NCI-H510A (cell line): ENCODE results near the gene PERM1.
"Not testable (repeated sequence)": the region's sequence is repeated elsewhere in the genome, so short reads cannot be mapped to it uniquely, and the experiment has no call there.

ENCODE experiments used
- DNase-seq: peaks from one replicate; lab custom pipeline; 2025; lab: John Stamatoyannopoulos, UW

Gene PERM1

DNA sequence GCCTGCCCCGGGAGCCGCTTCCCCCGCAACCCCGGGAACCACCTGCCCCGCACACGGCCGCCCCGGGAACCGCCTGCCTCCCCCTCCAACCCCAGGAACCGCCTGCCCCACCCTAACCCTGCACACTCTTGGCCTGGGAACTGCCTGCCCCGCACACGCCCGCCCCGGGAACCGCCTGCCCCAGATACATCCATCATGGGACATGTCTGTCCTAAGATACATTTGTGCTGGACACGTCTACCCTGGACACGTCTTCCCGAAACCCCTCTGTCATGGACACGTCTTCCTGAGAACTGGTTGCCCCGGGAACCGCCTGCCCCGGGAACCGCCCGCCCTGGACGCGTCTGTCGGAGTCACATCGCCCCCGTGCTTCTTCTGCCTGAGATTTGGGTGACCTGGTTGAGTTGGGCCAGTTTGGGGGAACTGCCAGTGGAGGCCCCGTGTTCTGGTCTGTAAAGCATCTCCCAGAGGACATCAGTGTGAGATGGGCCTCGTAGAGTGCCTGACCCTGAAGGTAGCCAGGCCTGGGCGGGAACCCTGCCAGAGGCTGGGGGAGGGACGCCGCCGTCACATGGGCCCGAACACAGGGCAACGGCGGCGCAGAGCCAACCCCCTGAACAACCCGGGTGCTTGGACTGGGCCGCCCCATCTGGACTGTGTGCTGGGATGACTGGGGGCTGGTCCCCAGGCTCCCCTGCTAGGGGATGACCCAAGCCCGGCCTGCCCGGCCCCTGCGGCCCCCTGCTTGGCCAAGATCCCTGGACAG, 3.6 kb downstream of the PERM1 start:
- no peak for DNase-seq

DNA sequence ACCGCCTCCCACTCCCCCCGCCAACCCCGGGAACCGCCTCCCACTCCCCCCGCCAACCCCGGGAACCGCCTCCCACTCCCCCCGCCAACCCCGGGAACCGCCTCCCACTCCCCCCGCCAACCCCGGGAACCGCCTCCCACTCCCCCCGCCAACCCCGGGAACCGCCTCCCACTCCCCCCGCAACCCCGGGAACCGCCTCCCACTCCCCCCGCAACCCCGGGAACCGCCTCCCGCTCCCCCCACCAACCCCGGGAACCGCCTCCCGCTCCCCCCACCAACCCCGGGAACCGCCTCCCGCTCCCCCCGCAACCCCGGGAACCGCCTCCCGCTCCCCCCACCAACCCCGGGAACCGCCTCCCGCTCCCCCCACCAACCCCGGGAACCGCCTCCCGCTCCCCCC, 5.1 kb downstream of the PERM1 start:
- DNase-seq: not testable (repeated sequence)

DNA sequence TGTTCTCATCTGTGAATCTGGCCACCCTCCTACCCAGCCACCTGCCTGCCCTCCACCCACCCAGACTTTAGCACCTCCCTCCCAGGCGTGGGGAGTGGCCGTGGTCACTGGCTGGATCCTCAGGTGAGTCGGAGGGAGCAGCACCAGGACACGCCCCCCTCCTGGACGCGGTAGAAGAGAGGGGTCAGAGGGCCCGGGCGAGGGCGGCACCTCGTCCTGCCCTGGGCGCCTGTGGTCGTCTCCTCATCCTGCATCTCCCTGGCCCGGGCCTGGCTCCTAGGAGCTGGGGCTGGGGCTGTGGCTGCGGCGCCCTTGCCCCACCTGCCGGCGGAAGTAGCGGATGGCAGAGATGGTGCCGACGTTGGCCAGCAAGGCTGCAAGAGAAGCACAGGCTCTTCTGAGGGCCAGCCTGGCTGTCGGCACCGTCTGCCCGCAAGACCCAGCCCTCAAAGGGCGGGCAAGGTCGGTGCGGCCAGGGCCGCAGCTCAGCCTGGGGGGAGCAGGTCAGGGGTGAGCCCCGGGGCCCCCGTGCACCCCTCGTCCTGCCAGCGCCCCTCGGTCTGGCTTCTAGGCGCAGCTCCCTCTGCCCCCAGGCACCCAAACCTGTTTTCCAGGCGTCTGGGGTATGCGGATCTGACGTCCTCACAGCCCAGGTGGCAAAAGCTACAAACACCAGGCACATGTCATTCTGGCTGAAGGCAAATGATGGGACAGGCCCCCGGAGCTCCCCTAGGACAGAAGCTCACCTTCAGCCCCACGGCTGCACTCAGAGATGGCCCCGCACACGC, 5.8 kb downstream of the PERM1 start:
- DNase-seq: peak; percentile 81

DNA sequence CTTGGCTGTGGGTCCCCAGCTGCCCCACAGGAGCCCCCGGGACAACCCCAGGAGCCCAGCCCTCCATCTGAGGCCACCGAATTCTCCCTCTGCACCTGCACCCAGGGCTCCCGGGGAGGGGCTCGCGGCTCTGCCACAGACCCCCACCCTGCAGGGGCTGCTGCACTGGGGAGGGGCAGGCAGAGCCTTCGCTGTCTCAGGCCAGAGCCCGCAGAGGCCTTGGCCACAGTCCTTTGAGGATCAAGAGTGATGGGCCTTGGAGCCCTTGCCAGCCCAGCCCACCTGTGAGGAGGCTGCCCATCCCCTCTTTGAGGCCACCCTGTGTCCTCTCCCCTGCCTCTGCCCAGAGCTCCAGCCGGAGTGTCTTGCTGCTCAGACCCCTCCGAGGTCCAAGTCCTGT, 6.5 kb downstream of the PERM1 start:
- DNase-seq: no peak

DNA sequence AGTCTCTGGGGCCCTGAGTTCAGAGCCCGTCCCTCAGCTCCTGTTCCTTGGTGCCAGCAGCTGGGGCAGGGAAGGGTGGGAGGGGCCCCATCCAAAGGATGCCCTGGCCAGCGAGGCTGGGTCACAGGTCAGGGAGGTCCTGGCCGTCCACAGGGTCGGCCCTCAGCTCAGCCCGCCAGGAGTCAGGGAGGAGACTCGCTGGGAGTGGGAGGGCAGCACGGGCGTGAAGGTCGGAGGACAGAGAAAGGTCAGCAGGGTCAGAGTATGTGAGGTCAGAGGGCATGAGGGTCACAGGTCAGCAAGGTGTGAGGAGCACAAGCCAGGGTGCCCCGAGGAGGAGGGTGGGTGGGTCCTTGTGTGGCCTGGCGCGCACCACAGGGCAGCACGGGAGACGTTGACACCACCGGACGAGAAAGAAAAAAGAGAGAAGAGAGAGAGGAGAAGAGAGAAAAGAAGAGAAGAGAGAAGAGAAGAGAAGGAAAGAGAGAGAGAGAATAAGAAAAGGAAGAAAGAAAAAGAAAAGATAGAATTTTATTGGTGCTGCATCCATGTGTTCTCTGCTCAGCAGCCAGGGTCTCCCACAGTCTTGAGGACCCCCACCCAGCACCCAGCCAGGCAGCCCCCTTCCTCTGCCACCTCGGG, 7.1 kb downstream of the PERM1 start:
- no peak for DNase-seq

DNA sequence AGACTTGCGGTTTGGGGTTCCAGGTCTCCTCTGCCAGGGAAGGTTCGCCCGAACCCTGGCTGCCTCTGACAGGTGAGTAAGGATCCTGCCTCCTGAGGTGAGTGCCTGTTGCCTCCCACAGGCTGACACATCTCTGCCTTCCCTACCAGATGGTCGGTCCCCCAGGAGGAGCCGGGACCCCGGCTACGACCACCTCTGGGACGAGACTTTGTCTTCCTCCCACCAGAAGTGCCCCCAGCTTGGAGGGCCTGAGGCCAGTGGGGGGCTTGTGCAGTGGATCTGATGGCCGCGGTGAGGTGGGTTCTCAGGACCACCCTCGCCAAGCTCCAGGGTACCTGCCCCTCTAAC, 7.6 kb downstream of the PERM1 start:
- DNase-seq: no peak

DNA sequence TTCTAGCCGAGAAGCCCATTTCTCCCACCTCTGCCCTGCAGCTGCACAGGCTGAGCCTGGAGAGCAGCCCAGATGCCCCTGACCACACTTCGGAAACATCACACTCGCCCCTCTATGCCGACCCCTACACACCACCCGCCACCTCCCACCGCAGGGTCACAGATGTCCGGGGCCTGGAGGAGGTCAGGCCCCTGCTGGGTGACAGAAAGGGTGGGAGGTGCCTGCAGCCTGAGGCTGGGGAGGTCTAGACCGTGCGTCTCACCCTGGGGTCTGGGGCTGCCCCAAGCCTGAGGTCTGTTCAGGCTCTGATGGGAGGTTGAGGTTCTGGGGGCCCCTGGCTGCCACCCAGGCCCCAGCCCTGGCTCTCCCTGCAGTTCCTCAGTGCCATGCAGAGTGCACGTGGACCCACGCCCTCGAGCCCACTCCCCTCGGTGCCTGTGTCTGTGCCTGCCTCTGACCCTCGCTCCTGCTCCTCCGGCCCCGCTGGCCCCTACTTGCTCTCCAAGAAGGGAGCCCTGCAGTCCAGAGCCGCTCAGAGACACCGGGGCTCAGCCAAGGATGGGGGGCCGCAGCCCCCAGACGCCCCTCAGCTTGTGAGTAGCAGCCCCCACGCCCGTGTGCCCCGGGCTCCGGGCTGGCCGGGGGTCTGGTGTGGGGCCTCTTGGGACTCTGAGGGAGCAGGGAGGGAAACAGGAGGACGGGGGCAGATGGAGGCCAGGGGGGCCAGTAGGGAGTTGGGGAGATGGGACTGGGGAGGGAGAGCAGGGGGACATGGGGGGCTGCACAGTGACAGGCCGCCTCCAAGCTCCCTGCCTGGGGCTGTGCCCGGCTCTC, 8.2 kb downstream of the PERM1 start:
- no peak for DNase-seq

DNA sequence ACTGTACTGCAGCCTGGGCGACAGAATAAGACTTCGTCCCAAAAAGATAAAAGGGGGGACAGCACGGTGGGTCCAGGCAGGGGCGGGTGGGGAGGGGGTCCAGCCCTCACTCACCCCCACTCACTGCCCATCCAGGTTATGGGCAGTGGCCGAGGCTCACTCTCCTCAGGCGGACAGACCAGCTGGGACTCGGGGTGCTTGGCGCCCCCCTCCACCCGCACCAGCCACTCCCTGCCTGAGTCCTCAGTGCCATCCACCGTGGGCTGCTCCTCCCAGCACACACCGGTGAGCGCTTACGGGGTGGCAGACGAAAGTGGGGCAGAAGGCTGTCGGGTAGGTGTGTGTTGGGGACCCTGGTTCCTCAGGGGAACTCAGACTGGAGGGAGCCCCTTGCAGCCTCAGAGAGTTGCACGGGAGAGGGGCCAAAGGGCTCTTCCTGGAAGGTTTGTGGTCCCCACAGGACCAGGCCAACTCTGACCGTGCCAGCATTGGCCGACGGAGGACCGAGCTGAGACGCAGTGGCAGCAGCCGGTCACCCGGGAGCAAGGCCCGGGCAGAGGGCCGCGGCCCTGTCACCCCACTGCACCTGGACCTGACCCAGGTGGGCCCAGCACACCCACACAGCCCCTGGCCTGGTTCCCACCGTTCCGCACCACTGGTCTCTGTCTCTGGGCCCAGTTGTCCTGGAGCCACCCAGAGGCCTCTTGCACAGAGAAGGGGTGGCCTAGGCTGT, 9.0 kb downstream of the PERM1 start:
- no peak for DNase-seq

DNA sequence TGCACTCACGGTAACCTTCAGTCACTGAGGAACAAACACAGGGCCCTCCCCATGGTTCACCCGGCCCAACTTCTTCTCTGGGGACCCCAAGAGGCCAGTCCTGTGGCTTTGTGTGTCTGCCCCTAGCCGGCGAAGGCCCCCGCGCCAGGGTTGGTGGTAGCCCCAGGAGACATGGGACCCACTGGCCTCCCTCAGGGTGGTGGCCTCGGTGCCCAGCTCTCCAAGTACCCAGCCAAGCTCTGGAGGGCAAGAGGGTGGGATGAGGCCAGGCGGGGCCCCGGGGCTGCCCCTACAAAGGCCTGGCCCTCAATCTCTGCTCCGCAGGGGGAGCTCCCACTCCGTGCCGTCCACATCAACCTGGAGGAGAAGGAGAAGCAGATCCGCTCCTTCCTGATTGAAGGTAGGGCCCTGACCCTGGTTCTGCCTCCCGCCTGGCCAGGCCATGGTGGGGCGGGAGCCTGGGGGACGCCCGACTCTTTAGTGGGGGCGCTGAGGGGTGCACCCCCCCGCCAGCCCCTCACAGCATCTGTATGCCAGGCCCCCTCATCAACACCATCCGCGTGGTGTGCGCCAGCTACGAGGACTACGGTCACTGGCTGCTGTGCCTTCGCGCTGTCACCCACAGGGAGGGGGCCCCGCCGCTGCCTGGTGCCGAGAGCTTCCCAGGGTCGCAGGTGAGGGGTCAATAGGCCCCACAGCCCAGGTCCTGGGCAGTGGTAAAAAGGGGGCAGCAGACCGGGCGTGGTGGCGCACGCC, 10.0 kb downstream of the PERM1 start:
- DNase-seq: no peak

DNA sequence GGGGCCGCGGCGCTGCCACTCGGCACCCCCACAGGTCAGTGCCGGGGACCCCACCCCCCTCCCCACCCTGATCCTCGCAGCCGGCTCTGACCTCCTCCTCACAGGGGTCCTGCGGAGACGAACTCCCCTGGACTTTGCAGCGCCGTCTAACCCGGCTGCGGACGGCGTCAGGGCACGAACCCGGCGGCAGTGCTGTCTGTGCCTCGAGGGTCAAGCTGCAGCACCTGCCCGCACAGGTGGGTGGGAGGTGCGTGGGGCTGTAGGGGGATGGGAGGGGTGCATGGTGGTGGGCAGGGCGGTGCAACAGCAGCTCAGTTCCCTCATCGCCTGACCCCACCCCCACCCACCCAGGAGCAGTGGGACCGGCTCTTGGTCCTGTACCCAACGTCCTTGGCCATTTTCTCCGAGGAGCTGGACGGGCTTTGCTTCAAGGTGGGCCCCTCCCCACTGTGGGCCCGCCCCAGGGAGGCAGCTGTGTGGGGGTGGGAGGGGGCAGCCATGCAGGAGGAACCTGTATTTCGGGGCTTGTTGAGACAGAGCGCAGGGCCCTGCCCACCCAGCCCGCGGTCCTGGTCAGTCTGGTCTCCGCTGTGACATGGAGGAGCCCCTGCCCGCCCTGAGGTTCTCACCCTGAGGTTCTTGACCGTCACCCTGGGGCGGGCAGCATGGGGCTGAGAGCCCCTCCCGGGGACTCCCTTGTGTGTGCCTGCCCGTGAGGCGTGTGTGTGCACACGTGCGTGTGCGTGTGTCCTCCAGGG, 10.7 kb downstream of the PERM1 start:
- DNase-seq: no peak

DNA sequence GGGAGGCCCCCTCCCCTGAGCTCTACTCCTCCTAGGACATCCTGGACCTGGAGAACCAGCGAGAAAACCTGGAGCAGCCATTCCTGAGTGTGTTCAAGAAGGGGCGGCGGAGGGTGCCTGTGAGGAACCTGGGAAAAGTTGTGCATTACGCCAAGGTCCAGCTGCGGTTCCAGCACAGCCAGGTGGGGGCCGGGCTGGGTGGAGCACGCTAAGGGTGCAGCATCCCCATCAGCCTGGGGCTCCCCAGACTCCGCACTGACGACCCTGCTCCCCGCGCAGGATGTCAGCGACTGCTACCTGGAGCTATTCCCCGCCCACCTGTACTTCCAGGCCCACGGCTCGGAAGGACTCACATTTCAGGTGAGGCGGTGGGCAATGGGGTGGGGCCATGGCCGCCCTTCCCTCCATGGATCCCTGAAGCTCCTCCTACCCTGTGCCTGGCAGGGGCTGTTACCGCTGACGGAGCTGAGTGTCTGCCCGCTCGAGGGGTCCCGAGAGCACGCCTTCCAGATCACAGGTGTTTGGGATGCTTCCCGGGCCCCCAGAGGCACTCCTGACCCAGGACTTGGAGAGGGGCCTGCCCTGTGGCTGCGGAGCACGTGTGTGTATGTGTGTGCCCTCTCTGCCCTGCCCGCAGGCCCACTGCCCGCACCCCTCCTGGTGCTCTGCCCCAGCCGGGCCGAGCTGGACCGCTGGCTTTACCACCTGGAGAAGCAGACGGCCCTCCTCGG, 11.5 kb downstream of the PERM1 start:
- DNase-seq: no peak

DNA sequence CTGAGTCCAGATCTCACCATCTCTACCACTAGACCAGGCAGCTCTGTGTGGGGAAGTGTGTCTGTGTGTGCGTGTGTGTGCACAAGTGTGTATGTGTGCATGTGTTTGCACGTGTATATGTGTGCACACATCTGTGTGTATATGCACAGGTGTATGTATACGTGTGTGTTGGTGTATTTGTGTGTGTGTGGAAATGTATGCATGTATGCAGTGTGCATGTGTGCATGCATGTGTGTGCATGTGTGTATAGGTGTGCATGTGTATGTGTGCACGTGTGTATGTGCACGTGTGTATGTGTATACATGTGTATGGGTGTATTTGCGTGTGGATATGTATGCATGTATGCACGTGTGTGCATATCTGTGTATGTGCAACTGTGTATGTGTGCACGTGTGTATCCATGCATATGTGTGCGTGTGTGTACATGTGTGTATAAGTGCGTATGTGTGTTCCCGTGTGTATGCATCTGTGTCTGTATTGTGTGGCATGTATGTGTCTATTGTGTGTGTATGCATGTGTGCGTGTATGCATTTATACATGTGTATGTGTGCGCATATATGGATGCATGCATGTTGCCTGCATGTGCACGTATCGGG, 12.5 kb downstream of the PERM1 start:
- DNase-seq: no peak

DNA sequence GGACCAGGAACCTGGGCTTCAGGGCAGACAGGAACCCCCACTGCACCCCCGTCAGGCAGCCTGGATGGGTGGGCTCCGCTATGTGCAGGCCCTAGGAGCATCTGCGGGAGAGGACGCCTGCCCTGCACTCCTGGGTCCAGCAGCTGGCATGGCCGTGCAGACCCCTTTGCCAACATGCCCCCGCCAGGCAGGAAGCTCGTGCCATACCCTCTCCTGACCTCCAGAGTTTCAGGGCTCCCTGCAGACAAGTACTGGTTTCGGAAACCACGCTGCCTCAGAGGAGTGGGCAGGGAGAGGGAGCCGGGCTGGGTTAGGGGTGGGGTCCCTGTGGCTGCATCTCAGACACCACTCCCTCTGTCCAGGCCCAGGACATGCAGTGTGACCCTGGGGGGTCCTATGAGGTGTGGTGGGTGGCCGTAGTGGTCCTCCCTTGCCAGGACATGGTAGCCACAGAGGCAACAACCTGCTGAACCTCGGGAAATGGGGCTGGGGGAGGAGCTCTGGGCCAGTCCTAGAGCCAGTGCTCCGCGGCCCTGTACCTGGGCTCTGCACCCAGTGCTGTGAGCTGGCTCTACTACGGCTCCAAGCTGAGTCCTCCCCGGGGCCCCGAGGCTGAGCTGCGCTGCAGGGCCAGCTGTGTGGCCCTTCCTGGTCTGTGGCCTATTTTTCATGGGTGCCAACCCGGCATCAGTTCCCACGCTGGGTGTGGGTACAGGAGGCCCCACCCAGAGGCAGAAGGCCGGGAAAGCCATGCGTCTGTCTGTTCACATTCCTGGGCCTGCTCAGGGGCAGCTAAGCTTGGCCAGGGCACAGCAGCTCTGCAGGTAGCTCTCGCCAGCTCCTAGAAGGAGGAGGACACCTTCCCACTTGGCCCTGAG, 14.2 kb downstream of the PERM1 start:
- DNase-seq: no peak

DNA sequence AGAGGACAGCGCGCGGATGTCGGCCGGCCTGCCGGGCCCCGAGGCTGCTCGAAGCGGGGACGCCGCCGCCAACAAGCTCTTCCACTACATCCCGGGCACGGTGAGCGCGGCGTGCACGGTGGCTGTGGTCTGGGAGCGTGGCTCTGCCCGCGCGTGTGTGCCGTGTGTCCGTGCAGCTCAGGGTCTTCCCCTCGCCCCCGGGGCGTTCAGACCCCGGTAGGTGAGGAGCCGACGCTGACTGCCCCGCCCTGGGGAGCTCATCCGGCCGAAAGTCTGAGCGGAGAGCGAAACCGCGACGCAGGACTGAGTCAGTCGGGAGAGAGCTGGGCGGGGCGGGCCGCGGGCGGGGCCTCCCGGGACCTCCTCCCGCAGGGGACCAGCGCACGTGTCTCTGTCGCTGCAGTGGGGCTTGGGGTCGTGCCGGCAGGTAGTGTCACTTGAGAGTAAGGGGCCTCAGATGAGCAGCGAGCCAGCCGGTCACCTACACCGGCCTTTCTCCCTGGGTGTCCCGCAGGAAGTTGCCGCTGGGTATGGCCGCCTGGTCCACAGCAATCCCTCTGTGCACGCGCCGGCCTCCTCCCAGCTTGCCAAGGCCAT, 15.1 kb downstream of the PERM1 start:
- DNase-seq: no peak

DNA sequence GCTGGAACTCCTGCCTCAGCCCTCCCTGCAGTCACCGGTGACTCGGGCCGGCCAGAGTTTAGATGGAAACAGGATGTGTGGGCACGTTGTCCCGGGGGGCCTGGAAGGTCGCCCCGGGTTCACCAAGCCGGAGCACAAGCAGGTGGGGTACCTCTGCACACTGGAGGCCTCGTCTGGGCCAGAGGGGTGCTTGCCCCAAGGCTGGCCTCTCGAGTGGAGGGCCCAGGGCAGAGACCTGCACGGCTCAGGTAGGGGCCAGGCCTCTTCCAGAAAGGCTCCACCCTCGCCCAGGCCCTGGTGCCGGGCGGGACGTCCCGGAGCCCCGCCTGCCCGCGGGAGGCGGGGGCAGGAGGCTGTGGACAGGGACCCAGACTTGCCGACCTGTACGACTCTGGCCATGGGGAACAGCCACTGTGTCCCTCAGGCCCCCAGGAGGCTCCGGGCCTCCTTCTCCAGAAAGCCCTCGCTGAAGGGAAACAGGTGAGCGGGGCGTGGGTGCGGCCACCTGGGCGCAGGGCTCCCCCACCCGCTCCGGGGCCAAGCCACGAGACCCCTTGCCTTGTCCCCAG, 15.7 kb downstream of the PERM1 start, which contains the start of gene PLEKHN1:
Gene PLEKHN1, plus strand, starts transcription at position 348 of the 569 bp plus-strand sequence. Its CDS starts 50 bp downstream, at position 398.
- no peak for DNase-seq

DNA sequence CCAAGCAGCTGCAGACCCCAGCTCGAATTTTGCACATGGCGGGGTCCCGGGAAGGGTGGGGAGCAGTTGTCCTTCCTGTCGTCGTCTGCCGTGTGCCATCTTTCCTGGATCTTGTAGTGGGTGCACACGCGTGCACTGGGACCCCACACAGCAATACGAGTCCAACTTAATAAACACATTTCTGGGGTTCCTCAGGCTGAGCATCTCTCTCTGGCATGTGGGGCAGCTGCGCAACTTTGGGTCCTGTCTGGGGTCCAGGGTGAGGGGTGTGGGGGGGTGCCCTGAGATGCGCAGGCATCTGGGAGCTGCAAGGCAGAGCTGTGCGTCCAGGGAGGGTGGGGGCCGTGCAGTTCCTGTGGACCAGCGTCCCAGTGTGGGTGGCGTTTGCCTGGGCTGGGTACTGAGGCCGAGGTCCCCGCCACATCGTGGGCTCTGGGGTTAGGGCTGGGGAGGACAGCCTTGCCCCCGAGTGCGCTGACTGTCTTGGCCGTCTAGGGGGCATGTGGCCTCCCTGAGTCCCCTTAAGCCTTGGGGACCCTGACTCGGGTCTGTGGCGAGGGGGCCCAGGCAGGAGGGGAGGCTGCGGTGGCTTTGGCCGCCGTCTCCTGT, 16.3 kb downstream of the PERM1 start:
- DNase-seq: no peak
